Stimulated activated CD8-positive, alpha-beta memory T cell treated with anti-CD3 and anti-CD28 coated beads, Interleukin-4, amount 100 ng/mL, for 4 hours (primary cell): ENCODE data around the gene ISM1.

Source experiments
- DNase-seq, 2 donors: peaks; one replicate each; pipeline ENCODE4 v3.0.0-alpha.2; 2020; ENCODE audit warnings: low read depth in 2 of 2, low spot score in 1 of 2

Gene ISM1

DNA sequence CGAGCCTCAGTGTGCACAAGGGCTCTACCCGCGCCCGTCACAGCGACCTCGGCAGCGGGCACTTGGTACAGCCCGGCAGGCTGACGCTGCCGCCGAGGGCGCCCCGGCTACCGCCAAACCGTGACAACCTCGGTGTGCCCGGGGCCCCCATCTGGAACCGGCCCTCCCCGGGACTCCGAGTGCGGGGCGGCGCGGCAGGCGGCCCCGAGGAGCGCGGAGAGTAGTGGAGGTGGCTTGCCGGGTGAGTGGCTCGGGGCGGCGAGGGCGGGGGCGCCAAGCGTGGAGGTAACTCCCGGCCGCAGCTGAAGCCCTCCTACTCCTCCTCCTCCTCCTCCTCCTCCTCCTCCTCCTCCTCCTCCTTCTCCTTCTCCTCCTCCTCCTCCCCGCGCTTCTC is at the start of gene ISM1:
Gene ISM1, plus strand, starts transcription at position 371 of the 394 bp plus-strand sequence. CDS start 503 bp downstream, outside the sequence.
- peak in 1 of 2 donors; percentile 18 for DNase-seq

DNA sequence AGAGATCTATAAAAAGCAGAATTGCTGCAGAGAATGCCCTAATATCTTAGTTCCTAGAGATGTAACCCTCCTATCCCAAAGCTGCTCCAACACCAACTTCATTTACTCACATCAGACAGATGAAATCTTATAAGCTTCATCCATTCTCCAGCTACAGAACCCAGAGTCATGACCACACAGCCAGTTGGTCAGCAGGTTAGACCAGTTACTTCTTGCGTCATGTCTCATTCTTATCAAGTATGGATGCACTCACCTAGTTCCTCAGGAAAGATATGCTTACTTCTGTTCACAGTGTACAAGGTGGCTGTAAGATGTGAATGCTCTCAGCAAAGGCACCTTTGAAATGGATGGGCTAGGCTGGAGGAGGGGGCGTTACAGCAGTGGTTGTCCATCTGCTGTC is 47.9 kb upstream of the ISM1 start:
- DNase-seq: no peak

DNA sequence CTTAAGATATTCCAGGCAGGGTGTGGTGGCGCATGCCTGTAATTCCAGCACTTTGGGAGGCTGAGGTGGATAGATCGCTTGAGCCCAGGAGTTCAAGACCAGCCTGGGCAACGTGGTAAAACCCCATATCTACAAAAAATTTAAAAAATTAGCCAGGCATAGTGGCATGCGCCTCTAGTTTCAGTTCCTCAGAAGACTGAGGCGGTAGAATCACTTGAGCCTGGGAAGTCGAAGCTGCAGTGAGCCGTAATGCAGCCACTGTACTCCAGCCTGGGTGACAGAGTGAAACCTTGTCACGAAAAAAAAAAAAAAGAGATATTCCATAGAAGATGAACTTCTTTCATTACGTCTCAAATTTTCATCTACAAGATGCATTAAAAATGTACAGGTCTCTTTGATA is 46.7 kb upstream of the ISM1 start:
- no peak for DNase-seq

DNA sequence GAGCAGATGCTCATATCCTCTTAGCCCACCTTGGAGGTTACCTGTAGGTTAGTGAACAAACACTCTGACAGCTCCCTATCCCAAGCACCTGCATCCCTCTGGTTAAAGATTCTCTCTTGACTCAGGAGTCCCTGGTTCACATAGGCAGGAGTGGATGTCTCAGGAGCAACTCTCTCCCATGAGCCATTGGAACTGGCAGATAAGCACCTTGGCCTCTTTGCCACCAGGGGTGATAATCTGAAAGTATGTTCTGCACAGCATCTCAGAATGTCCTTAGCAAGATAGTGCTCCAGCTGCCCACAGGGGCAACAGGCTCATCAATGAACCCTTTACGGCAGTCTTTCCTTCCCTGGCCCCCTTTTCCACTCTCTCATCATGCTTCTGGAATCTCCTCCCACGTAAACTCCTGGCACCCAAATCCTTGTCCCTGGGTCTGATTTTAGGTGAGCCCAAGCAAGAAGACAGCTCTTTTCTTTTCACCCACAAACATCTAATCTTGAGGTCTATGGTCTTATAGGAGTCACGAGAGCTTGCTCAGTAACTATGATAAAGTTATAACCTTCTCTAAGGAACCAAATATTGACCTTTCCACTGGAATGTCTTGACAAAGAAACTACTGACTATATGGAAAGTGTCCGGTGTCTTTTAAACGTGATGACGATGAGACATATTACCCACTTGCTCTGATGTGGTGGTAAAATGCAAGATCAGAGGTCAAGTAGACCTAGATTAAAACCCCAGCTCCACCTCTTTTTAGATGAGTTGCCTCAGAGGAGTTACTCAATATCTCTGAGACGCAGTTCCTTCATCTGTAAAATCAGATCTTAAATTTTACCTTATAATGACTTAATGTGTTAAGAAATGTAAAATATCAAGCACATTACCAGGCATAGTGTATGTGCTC is 39.8 kb upstream of the ISM1 start:
- DNase-seq: no peak

DNA sequence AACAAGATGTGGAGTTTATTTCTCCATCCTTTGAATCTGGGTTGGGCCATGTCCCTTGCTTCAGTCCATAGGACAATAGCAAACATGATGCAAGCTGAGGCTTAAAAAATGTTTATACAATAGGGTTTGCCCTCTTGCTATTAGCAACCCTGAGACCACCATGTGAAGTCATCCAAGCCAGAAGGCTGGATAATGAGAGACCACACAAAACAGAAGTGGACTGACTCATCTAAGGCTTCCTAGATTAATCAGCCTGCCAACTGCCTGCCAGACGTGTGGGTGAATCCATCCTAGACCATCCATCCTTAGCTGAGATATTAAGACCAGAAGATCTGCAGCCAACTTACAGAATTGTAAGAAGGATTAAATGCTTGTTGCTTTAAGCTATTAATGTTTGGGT is 38.1 kb upstream of the ISM1 start:
- no peak for DNase-seq

DNA sequence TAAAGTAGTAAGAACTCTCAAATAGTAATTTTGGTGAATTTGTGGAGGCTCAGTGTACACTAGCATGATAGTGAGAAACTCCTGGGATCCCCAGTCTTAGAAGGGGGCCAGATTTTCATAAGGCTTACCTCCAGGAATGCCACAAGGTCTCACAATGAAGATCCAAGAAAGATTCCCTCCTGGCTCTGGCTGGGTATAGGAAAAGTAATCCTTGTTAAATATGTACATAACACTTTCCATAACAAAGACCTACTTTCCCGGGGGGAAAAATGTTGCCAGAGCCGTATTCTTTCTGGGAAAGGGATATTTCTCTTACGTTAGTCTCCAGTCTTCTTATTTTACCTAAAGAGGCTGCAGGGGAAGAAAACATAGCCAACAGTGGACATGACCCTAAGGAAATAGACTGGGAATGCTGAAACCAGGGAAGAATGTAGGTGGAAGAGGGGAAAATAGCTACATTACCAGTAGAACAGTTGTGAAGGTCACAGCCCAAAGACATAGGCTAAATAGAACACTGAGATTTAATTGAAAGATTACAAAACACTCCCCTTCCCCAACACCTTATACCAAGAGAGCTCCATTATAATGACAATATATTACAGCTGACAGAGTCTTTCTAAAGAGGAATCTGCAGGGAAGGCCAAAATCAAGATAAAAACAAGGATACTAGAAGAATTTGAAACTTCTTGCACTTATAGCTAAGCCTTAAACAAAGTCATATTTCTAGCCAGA is 34.9 kb upstream of the ISM1 start:
- DNase-seq: no peak

DNA sequence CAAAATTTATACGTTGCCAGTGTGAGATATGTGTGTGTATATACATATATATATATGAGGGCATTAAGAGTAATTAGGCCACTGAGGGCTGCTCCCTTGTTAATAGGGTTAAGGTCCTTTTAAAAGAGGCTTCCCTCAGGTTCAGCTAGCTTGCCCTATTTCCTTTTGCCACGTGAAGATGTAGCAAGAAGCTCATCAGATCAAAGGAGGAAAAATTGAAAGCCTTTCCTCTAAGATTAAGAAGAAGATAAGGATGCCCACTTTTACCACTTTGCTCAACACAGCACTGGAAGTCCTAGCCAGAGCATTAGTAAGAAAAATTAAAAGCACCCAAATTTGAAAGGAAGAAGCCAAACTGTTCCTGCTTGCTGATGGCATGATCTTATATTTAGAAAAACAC is 33.2 kb upstream of the ISM1 start:
- no peak for DNase-seq

DNA sequence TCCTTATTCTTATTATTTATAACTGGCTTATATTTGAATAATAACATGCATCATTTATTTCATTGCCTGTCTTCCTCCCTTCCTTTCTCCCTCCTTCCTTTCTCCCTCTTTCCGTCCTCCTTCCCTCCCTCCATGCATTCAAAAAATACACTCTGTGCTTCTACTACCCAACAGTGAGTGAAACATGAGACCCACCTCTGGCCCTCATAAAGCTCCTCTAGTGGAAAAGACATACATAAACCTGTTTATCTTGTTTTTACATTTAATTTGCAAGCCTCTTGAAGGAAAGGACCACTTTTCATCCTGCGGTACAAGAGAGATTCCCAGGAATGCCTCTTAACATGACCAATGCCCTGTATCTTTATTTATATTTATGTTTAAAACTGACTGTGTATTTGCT is 21.8 kb upstream of the ISM1 start:
- no peak for DNase-seq

DNA sequence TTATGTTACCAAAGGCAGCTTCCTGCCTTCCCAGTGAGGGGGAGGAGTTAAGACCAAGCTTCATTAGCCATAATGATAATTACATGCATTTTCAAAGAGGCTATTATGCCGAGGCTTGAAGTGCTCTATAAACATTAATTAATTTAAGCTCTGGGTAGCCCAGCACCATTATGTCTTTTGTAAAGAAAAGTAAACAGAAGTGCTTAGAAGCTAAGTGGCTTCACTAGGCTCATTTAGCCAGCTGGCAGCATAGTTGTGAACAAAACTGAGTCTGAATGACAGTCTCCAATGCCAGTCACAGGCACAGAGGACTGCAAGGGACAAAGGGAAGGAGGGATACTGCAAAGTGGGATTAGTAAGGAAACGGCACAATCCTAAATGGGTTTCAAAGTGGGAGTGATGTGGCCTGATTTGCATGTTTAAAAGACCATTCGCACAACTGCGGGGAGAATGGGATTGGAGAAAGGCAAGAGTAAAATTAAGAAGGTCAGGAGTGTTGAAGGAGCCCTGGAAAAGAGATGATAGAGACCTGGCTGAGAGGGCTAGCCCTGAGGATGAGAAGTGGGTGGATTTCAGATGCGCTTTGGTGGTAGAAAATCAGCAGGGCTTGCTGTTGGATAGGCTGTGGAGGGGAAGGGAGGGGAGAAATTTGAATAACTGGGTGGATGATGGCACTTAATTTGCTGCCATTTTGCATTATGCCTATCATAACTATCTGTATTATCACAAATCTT is 20.1 kb upstream of the ISM1 start:
- no peak for DNase-seq

DNA sequence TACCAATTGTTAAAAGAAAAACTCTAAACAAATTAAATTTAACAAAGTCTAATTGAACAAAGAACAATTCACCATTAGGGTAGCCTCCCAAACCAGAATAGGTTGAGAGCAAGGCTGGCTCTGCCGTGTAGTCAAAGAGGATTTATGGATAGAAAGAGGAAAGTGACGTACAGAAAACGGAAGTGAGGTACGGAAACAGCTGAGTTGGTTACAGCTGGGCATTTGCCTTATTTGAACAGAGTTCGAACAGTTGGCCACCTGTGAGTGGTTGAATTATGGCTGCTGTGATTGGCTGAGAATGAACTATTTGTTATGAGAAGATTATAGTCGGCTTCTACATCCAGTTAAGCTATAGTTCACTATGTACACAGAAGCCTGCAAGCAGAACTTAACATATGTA is 18.5 kb upstream of the ISM1 start:
- no peak for DNase-seq

DNA sequence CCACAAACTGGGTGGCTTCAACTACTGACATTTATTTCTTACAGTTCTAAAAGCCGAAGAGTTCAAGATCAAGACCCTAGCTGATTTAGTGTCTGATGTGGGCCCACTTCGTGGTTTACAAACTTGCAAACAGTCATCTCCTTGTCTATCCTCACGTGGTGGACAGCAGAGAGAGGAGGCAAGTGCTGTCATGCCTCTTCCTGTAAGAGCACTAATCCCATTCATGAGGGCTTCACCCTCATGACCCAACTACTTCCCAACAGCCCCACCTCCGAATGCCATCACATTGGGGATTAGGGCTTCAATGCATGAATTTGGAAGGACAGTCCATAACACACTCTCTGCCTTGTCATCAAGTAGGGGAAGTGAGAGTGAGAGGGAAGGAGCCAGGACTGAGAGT is 15.6 kb upstream of the ISM1 start:
- DNase-seq: no peak

DNA sequence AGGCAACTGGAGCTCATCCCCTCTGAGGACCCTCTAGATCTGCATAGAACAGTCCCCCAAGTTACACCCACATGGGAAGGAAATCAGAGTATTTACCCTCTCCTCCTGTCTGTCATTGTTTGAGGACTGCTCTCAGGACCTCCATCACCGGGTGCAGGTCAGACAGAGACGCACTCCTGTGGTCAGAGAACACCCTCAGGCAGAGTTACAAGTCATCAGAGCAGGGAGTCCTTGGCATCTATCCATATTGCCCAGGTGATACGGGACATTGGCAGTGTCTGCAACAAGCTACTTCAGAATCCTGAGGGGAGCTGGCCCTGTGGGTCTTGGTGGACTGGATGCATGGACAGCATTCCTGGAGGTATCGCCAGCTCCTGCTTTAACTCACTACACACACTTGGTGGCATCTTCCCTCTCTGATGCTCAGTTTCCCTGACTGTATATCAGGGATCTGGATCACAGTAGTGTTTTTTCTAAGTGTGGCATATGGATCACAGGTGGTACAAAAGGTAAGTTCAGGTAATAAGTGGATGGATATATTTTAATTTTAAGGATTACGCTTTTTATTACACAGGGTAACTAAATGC is 15.1 kb upstream of the ISM1 start:
- no peak for DNase-seq

DNA sequence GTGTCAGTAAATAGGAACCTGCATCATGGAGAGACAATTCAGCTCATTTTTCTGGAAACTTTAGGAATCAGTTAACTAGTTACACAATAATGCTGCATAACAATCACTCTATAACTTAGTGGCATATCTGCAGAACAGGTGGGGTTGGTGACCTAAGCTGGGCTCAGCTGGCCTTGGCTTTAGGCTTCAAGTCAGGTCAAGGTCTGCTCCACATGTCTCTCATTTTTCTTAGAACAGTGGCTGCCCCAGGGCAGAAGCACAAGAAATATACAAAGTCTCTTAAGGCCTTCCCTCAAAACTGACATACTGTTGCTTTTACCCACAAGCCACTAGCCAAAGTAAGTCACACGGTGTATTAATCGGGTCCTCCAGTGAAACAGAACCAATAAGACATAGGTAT is 14.1 kb upstream of the ISM1 start:
- no peak for DNase-seq

DNA sequence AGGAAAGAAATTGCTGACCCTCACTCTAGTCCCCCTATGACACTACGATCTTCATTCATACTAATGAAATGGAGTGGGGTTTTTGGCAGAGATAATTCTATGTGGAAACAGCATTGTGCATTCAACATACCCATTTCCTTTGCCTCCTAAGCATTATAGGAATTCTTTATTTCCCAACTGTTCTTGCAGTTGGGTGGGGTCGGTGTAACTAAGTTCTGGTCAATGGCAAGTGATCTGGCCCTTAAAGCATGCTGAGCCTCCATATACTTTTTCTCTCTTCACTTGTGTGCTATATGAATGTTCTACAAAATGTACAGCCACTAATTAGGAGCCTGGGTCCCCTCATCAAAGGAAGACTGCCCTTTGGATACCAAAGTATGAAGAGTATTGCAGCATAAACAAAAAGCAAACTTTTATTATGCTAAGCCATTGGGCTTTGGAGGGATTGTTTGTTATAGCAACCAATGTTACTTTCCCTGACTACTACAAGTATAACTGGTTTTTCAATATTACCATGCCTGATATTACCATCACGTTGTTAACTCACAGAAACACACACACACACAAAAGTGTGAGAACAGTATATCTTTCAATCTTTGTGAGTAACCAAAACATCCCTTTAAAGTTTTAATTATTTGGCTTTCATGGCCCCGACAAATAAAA is 9.0 kb upstream of the ISM1 start:
- no peak for DNase-seq

DNA sequence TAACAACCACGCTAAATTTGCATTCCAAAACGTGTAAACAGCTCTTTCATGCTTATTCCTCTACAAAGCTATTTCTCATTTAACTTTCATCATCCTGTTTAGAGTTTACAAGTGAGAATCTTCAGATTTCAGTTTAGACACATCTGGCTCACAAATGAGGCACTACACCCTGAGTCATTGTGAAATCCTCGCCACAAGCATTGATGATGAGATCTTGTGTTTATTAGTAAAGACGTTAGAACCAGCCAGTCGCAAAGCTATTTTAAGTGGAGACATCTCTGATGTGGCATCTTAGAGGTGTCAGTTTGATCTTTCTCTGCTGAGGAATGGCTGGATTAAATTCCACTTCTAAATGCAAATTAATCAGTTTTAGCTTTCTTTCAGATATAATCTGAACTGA is 8.3 kb upstream of the ISM1 start:
- no peak for DNase-seq

DNA sequence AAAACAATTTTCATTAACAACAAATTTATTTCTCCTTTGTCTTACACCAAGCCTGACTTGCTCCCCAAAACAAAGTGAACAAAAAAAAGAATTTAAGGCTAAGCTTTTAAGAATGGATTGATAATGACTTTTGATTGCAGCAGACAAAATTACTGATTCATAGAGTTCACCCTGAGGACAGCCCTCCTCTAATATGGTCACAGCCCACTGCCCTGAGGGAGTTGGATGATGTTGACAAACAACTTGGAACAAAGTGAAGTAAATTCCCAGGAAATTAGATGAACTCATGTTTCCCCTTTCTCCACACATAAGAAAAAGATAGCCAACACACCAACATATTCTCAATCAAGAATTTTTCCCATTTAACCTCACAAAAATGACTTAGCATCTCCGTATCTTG is 7.7 kb upstream of the ISM1 start:
- no peak for DNase-seq

DNA sequence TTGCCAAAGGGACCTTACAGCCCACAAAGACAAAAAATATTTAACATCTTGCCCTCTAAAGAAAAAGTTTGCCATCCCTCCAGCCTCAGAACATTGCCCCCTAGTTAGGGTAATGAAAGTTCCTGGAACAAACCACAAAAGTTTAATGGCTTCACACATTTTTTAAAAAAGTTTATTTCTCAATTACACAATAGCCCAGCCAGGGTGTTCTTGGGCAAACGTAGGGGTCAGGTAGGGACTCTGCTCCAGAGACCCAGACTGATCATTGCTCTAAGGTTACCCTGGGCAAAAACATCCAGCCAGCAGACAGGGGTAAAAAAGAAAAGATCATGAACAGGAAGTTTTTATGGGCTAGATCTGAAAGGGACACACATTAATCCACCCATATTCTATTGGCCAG is 4.5 kb upstream of the ISM1 start:
- no peak for DNase-seq

DNA sequence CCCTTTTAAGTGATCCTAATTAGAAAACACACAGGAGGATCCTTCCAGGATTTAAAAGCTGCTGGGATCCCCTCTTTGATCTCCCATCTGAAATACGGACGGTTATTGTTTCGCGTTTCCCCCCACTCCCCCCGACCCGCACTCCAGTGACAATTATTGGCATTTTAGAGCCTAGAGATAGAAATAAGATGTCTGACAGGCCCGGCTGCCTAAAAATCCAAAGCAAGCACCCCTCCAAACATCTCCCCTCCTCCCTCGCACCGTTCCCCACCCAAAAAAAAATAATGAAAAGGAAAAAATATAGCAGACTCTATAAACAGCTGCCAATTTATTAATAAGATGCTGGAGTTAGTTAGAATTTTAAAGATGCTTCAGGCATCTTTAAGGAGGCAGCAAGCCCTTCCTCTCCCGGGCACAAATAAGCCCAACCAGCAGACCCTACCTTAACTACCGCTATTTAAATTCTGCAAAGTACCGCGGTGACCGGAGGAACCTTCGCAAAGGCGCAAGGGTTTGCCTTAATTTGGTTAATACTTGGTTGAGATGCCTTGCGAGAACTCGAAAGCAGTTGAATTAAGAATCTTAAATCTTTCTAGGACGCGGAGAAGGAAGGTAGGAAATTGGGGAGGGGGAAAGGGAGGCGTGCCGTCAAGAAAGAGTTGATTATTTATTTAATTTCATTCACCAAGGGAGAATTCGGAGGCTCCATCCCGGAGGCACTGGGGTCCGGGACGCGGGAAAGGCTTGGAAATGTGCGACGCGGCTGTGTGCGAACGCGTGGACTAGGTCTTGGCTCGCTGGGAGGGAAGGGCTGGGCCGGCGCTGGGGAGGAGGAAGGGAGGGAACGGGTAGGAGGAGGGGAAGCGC is 1.5 kb upstream of the ISM1 start:
- DNase-seq: no peak

DNA sequence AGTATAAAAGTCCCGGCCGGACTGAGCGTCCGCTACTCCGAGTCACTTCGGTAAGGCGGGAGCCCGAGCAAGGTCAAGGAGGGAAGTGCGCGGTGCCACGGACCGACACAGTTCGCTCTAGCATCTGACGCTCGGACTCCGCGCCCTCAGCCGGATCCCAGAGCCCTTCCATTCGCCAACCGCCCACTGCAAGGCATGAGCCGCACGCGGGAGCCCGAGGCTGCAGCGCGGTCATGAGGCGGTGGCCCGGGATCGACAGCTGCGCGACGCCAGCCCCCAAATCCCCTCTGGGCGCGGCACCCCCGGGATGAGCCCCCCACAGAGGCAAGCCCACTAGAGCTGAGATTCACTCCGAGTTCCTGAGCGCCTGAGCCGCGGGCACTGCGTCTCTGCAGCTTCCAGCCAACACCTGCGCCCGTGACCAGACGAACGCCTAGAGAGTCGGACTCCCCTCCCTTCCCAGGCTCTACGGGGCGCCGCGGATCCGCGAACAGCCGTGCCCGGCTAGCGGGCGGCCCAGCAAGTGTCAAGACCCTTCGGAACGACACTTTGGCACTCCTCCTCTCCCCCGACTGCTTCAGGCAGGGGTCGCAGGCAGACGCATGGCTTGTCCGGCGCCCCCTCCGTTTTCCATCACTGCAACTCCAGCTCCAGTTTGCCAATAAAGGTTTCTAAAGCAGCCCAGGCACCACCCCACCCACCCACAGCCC is 725 bp upstream of the ISM1 start:
- DNase-seq: no peak
